Stimulated activated CD8-positive, alpha-beta memory T cell treated with anti-CD3 and anti-CD28 coated beads, Interleukin-4, amount 100 ng/mL, for 48 hours (primary cell): ENCODE data around the gene SULT1C4.
"Not testable (repeated sequence)": the region's sequence is repeated elsewhere in the genome, so short reads cannot be mapped to it uniquely, and the experiment has no call there.

ENCODE experiments used
- DNase-seq: peaks from one replicate; pipeline ENCODE4 v3.0.0-alpha.2; 2020

SULT1C4 gene

DNA sequence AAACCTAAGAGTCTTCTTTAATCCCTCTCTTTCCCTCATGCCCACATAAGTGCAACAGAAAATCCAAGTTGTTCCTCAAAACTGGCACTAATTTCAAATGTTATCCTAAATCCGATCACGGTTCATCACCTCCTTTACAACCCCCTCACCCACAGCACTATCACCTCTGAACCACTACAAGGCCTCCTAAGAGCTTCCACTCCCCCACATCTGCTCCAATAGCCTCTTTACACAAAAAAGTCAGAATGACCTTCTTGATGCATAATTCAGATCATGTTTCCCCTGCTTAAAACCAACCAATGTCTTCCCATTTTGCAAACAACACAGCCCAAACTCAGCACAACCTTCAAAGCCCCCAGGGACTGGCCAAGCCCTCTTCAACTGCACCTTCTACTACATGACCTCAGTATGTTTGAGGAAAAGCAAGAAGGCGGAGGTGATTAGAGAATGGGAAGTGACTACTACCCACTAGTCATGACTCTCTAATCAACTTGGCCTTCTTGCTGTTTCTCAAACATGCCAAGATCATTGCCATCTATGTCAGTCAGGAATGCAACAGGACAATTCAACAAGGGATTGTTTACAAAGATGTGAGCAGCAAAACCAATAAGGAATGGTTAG lies 36.6 kb downstream of the SULT1C4 start:
- DNase-seq, result no peak

DNA sequence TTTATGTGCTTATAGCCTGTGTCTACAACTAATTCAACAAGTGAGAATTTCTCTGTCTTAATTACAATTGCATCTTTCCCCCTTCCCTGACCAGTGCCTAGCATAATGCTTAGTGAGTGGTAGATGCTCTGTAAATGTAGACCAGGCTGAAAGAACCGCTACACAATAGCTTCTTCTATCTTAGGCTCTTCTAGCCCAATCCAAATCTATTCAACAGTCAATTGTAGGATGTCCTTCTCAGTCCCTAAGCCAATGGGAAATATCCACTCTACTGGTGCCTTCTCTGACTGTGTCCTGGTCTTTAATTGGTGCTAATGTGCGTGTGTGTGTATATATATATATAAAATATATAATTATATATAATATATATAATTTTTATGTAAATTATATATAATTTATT lies 37.2 kb downstream of the SULT1C4 start:
- DNase-seq, result no peak

DNA sequence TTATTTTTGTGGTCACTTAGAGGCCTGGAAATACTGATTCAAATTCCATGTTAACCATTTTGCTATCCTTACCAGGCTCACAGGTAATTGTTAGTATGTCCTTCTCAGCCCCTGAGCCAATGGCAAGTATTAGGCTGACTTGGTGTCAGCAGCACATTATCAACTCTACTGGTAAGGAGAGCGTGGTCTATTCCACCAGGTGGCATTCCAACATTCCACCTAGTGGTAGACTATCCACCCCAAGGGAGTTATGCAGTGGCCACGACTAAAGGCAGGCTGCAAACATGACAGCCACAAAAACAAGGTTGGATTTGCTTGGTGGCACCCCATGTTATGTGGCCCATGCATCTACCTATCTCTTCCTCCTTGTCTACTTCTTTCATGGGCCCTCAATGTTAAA lies 39.5 kb downstream of the SULT1C4 start:
- DNase-seq, result no peak

DNA sequence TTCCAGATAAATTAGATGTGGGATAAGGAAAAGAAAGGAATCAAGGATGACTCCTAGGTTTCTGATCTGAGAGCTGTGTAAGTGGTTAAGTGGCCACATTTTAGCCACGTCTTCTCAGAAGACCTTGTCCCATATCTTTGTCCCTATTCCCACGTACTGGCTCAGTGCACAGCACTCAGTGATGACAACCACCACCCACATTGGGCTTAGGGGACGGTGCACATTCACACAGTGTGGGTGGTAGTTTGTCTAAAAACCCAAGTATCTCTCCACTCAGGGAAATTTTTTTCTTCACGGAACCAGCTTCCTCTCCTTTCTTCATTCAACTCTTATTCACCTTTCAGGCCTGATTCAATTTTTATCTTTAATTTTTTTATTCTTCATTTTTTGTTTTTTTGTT lies 40.7 kb downstream of the SULT1C4 start:
- no peak for DNase-seq

DNA sequence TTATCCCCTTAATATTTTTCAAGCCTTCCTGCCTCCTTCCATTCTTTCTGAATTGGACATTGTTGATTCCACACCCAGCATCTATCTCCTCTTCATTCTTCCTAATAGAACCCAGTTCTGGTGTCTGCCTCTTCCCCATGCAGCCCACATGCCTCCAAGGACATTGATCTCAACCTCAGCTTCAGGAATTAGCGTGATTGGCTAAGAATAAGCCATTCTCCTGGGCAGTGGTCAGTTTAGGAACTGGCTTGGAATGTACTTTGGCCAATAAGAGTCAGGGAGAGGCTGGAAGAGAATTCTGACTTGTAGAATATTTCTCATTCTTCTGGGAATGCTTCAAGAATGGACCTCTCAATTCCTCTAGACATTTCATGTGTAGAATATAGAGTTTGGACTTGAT lies 45.3 kb downstream of the SULT1C4 start:
- no peak for DNase-seq

DNA sequence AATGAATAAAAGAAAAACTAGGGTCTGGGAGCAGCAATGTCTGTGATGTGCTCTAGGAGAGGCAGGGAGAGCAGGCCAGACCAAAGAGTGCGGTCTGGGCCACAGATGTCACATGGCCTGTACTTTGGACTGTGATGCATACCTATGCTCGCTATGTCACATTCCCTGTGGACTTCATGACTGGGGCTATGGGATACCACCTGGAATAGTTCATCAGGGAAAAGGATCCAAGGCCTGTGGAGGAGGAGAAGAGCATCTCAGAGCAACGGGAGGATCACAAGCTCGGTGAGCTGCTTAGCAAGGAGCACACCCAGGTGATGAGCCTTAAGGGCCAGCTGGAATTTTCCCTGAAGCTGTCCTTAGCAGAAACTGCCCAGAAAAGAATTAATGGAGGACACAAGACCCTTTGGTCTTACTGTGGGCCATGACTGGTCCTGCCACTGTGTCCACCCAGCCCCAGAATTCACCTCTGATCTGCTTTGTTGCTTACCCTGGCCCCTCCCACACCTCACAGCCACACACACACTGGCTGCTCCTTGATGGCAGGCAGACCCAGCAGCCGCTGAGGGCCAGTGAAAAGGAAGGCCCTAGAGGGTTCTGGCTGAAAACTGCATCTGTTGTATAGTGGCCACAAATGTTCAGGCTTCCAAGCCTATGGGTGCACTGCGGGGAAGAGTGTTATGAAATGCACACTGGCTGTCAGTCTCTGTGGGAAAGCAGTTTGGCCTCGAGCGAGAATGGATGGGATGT lies 45.9 kb downstream of the SULT1C4 start:
- no peak for DNase-seq

DNA sequence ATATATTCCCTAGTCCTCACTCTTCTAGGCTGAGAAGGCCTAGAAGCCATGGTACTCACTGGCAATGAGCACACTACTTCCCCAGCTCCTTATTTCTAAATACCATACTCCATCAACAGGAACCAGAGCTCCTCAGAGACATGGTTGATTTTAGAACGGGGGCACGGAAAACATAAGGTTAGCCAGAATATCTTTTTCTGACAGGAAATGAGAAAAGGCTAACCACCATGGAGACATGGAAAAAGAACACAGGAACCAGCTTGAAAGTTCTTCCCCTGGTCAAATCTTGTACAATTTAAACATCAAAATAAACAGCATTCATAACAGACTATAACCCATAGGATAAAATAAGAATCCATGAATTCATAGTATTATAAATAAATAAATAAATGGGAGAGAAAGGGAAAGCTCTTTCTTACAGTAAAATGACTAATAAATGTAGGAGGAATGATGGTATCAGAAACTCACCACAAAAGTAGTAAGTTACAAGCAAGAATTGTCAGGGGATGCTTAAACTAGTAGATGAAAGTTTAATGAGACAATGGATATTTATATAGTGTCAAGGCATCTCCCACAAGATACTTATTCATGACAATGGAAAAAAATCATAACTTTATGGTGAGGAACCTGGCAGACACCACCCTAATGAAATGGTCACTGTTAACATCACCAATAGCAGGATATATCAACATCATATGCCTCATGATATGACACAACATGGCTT lies 50.7 kb downstream of the SULT1C4 start:
- DNase-seq, result no peak

DNA sequence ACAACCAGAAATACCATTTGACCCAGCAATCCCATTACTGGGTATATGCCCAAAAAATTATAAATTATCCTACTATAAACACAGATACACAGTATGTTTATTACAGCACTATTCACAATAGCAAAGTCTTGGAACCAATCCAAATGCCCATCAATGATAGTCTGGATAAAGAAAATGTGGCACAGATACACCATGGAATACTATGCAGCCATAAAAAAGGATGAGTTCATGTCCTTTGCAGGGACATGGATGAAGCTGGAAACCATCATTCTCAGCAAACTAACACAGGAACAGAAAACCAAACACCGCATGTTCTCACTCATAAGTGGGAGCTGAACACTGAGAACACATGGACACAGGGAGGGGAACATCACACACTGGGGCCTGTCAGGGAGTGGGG lies 57.8 kb downstream of the SULT1C4 start:
- DNase-seq, result not testable (repeated sequence)

DNA sequence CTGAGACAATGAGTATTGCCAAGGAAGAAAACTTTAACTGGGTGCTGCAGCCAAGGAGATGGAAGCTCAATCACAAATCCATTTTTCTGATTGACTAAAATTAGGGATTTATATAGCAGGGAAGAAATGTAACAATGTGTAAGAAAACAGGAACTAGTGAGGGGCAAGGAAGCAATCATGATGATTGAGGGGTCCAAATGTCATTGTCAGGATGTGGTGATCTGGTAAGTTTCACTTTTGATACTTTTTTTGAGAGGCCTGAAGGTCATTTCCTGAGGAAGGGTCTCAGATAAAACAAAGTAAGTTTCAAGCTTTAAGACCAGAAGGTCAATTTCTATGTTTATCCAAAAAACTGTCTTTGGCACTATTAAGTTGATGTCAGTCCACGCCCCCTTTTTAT lies 59.2 kb downstream of the SULT1C4 start:
- DNase-seq, result no peak
